ENCODE results near the gene ENPP6.

ENPP6 gene

GRCh38 chr4:184094532-184095159 is 123.0 kb downstream of the ENPP6 start:
- TF ChIP-seq, protein P1, sequence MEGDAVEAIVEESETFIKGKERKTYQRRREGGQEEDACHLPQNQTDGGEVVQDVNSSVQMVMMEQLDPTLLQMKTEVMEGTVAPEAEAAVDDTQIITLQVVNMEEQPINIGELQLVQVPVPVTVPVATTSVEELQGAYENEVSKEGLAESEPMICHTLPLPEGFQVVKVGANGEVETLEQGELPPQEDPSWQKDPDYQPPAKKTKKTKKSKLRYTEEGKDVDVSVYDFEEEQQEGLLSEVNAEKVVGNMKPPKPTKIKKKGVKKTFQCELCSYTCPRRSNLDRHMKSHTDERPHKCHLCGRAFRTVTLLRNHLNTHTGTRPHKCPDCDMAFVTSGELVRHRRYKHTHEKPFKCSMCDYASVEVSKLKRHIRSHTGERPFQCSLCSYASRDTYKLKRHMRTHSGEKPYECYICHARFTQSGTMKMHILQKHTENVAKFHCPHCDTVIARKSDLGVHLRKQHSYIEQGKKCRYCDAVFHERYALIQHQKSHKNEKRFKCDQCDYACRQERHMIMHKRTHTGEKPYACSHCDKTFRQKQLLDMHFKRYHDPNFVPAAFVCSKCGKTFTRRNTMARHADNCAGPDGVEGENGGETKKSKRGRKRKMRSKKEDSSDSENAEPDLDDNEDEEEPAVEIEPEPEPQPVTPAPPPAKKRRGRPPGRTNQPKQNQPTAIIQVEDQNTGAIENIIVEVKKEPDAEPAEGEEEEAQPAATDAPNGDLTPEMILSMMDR (IDR thresholded peaks at IDR 0.05; ENCODE audit: insufficient read depth, low read depth, low read length, missing control alignments), result no peak
- no peak for DNase-seq (ENCODE audit: low read depth)
- H3K4me3 ChIP-seq (ENCODE audit: low read depth, low read length), result no peak overlapping the region

- no peak overlapping the region for H3K4me3 ChIP-seq (ENCODE audit: low read depth, low read length)
- TF ChIP-seq, protein P1 (IDR thresholded peaks at IDR 0.05; ENCODE audit: insufficient read depth, low read depth, low read length, missing control alignments), result no peak
- DNase-seq (ENCODE audit: low read depth), result no peak
Measured at GRCh38 chr4:184091986-184092385, 125.7 kb downstream of the ENPP6 start.

GRCh38 chr4:184090571-184090970 is 127.1 kb downstream of the ENPP6 start:
- DNase-seq (ENCODE audit: low read depth), result no peak
- no peak overlapping the region for H3K4me3 ChIP-seq (ENCODE audit: low read depth, low read length)
- TF ChIP-seq, protein P1 (IDR thresholded peaks at IDR 0.05; ENCODE audit: insufficient read depth, low read depth, low read length, missing control alignments), result no peak

GRCh38 chr4:184080674-184081073 is 137.0 kb downstream of the ENPP6 start:
- no peak overlapping the region for H3K4me3 ChIP-seq (ENCODE audit: low read depth, low read length)
- DNase-seq (ENCODE audit: low read depth), result no peak
- TF ChIP-seq, protein P1 (IDR thresholded peaks at IDR 0.05; ENCODE audit: insufficient read depth, low read depth, low read length, missing control alignments), result no peak

GRCh38 chr4:184074677-184075388 is 142.8 kb downstream of the ENPP6 start:
- TF ChIP-seq, protein P1 (IDR thresholded peaks at IDR 0.05; ENCODE audit: insufficient read depth, low read depth, low read length, missing control alignments), result no peak
- DNase-seq (ENCODE audit: low read depth), result no peak

GRCh38 chr4:184067931-184068554 is 149.6 kb downstream of the ENPP6 start:
- TF ChIP-seq, protein P1 (IDR thresholded peaks at IDR 0.05; ENCODE audit: insufficient read depth, low read depth, low read length, missing control alignments), result no peak
- no peak overlapping the region for H3K4me3 ChIP-seq (ENCODE audit: low read depth, low read length)
- DNase-seq (ENCODE audit: low read depth), result no peak

More at GRCh38 chr4:184074677-184075388, 142.8 kb downstream of the ENPP6 start:
- no peak overlapping the region for H3K4me3 ChIP-seq (ENCODE audit: low read depth, low read length)
